ENCODE measurements around the gene FLVCR2.
A peak's percentile ranks its signal among the peaks of the same experiment; 100 is the strongest.

FLVCR2 gene, protein sequence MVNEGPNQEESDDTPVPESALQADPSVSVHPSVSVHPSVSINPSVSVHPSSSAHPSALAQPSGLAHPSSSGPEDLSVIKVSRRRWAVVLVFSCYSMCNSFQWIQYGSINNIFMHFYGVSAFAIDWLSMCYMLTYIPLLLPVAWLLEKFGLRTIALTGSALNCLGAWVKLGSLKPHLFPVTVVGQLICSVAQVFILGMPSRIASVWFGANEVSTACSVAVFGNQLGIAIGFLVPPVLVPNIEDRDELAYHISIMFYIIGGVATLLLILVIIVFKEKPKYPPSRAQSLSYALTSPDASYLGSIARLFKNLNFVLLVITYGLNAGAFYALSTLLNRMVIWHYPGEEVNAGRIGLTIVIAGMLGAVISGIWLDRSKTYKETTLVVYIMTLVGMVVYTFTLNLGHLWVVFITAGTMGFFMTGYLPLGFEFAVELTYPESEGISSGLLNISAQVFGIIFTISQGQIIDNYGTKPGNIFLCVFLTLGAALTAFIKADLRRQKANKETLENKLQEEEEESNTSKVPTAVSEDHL

GRCh38 chr14:75578102-75578785 is at the start of gene FLVCR2:
Gene FLVCR2, plus strand, starts transcription at chr14:75578620. Its CDS starts 353 bp downstream, at chr14:75578973.
- DNase-seq = peak; percentile 56 to 61

GRCh38 chr14:75531256-75531655 is 47.2 kb upstream of the FLVCR2 start:
- DNase-seq = no peak

- no peak for DNase-seq
These were observed 46.6 kb upstream of the FLVCR2 start for GRCh38 chr14:75531660-75532317.

GRCh38 chr14:75533791-75534555 is 44.4 kb upstream of the FLVCR2 start:
- DNase-seq = no peak

GRCh38 chr14:75535164-75535898 is 43.1 kb upstream of the FLVCR2 start:
- DNase-seq = no peak

DNA sequence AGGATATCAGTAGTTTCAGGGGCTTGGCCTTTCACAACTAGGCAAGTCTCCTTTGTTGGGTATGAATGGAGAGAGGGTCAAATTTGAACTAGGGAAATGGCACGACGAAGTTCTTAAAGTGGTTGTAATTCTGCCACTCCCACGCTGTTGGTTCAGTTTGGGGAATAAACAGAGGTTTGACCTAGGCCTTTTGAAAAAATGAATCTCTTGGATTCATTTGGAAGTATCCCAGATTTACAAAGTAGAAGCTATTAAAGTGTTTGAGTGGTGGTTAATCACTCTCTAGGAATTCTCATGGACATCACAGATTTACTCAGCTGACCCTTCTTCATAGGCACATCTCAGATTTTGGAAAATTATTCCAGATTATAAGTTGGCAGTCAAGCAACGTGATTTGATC is 41.3 kb upstream of the FLVCR2 start:
- no peak for DNase-seq

GRCh38 chr14:75539162-75539560 is 39.3 kb upstream of the FLVCR2 start:
- DNase-seq = no peak

DNA sequence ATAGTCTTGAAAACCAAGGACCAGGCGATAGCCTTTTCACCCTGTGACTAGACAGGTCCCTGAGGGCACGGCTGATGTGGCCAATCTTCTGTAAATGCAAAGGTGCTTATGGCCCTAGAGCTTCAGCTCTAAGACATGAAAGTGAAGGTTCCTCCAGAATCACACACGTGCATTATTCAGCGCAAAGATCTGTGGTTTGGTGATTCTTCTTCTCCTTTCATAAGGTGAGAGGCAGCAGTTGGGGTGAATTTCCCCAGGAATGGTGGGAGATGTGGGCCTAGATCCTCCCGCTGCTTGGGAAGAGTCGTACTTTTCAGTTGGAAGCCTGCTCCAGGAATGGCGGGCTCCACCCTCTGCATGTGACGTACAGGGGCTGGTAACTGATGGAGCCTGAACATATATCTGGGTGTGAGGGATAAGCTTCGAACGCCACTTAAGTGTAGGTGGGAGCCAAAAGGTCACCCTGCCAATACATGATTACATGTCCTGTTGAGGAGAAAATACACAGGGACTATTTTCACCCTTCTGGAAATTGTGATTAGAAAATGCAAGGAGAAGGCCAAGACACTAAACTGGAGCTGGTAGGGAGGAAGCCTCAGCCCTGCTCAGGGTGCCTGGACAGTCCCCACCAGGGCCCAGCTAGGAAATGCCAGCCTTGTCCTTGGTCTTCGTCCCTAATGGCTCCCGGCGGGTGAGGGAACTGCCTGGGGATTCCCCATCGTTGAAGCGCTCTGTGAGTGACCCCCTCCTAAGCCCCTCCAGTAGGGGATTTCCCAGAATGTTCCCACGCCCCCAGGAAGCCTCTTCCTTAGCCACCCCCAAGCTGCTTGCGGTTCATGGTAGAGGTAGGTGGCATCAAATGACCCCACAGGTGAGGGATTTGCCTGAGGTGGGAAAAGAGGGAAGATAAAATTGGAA is 38.6 kb upstream of the FLVCR2 start:
- DNase-seq = peak in 1 of 2 donors; percentile 64

DNA sequence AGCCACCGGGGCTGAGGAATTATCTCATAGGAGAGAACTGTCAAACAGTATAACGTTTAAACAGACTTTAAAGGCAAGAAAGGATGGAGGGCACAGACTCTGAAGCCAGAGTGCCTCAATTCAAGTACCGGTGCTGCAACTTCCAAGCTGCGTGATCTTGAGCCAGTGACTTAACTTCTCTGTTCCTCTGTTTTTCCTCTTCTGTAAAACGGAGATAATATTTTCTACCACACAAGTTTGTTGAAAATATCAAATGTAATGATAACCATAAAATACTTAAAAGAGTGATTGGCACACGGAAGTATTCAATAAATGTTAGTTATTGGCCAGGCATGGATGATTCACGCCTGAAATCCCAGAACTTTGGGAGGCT is 38.0 kb upstream of the FLVCR2 start:
- DNase-seq = no peak

- DNase-seq = peak; percentile 79 to 82
These were observed 35.8 kb upstream of the FLVCR2 start for GRCh38 chr14:75542588-75543091.

- DNase-seq = peak in 1 of 2 donors; percentile 38
These were observed 35.2 kb upstream of the FLVCR2 start for GRCh38 chr14:75543253-75543652.

DNA sequence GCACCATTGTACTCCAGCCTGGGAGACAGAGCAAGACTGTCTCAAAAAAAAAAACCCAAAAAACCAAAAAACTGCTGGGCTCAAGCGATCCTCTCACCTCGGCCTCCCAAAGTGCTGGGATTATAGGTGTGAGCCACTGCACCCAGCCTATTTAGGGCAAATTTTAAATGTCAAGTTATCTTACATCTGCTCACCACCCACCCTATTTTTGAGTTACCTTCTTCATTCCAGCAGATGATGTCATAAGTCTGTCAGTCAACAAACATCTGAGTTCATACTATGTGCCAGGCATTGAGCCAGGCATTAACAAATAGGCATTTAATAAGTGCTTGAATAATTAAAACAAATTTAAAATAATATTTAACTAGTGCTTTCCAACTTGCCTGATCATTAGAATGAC is 34.6 kb upstream of the FLVCR2 start:
- DNase-seq = no peak

GRCh38 chr14:75545907-75546306 is 32.5 kb upstream of the FLVCR2 start:
- DNase-seq = no peak

- no peak for DNase-seq
These were observed 30.7 kb upstream of the FLVCR2 start for GRCh38 chr14:75547552-75548250.

DNA sequence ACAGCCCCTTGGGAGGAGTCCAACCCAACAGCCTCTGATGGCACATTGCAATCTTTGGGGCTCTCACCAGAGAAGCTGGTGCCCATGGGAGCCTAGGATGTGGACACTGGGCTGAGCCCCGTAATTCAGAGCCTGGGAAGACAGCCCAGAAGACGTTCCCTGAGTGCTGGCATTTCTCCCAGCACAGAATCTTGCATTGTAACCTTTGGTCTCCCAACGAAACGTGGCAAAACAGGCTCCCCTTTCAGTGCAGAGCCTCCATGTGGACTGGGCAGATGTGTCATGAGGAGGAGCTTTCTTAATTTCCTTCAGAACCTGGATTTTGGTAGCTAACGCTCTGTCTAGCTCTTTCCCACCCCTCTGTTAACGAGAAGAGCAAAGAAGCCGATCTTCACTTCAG is 29.9 kb upstream of the FLVCR2 start:
- DNase-seq = no peak

GRCh38 chr14:75549169-75549568 is 29.3 kb upstream of the FLVCR2 start:
- DNase-seq = no peak

DNA sequence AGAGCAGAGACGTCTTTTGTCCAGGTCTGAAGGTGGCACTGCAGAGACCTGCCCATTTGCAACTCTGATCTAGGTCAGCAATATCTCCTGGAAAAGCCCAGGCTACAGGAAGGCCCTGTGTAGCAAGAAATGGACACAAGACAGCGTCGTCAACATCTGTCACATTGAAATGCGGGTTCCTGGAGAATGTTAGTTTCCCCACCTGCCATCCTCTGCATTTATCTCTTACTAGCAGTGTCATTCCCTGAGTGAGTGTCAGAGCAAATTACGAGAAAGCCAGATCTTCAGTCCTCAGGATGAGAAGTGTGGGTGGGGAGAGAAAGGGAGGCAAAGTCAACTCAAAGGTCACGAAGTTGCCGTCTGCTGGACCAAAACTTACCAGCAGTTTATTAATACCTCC is 27.4 kb upstream of the FLVCR2 start:
- DNase-seq = no peak

DNA sequence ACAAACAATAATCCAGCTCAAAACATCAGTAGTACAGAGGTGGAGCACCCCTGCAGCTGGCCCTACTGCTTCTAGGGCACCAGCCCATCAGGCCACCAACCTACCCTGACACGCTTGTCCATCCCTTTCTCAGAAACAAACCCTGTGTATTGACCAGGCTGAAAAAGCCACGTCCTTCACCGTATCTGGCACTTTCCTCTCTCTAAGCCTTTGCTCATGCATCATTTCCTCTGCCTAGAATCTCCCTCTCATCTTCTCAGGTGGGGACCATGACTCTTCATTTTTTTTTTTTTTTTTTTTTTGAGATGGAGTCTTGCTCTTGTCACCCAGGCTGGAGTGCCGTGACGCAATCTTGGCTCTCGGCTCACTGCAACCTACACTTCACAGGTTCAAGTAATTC is 25.3 kb upstream of the FLVCR2 start:
- no peak for DNase-seq

DNA sequence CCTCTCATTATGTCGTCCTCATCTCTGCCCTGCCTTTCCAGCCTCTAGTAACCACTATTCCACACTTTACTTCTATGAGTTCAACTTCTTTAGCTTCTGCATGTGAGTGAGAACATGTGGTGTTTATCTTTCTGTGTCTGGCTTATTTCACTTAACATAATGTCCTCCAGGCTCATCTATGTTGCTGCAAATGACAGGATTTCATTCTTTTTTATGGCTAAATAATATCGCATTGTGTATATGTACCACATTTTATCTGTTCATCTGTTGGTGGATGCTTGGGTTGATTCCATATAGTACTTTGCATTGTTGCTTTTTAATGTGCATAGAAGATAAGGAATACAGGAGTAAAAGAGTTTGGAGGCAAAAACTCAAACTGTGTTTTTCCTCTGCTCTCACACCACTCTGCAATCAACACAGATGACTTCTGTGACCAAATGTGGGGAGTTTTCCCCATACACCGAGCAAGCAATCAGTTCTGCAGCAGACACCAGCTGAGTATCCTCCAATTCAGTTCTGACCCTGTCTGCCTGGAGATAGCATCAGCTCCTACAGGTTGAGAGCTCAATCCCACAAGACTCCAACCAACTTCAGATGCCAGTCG is 24.6 kb upstream of the FLVCR2 start:
- no peak for DNase-seq

DNA sequence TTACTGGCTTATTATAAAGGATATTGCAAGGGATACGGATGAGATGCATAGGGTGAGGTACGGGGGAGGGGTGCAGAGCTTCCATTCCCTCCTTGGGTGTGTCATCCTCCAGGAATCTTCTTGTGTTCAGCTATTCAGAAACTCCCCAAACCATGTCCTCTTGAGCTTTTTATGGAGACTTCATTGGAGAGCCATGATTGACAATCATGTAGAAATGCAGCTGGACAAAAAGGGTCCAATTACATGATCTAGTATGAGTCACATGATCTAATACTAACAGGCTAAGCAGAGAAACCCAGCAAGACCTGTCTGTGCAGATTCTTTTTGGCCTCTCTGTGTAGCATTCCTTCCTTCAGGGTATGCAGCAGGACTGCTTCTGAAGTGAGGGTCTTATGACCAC is 23.9 kb upstream of the FLVCR2 start:
- DNase-seq = no peak

All from CD4-positive, alpha-beta T cell treated with Interleukin-1 beta for 1 hour (primary cell).